GM19023 (cell line): ENCODE data around the gene GALNT9.
"Not testable (repeated sequence)": the region's sequence is repeated elsewhere in the genome, so short reads cannot be mapped to it uniquely, and the experiment has no call there.

ENCODE experiments used
- ATAC-seq: cut with Tn5 transposase; IDR thresholded peaks from one replicate; pipeline ENCODE4 v1.9.1; 2021; ENCODE audit warnings: mild to moderate bottlenecking, moderate library complexity; ENCODE audit not compliant: unreplicated experiment

GALNT9 gene

DNA sequence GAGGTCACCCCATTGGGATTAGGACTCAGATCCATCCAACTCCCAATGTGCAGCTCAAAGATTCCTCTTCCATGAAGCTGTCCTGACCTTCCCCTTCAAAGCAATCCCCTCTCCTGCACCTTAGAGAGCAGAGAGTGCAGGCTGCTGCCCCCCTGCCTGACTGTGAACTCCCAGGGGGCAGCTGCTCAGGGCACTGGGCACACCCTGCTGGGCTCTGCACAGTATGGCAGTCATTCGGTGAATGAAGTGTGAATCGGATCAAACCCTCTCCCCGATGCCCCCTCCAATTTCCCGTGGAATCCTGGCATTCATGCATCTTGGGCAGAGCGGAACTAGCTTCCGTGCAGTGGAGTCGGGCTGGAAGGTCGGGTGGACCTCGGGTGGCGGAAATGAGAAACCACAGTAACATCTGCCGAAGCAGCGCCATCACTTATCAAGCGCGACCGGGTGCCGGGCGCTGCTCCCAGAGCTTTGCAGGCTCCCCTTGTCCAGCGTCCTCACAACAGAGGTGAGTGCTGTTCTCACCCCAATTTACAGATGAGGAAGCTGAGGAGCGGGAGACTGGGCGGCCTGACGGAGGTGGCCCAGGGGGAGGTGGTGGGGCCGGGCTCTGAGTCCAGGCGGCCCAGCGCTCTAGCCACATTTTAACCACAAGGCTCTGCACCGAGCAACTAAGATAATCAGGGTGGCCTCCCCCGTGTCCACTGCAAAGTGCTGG, 14.7 kb downstream of the GALNT9 start:
- ATAC-seq: no peak

DNA sequence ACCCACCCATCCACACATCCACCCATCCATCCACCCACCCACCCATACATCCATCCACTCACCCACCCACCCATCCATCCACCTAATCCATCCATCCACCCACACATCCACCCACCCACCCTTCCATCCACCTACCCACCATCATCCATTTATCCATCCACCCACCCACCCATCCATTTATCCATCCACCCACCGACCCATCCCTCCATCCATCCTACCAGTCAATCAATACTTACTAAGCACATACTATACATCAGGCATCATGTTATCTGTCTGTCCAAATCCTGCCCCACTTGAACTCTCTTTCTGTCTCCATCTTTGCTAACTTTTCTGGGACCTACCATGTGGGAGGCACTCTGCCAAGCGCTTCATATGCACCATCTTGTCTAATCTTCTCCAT, 15.4 kb downstream of the GALNT9 start:
- ATAC-seq: no peak

DNA sequence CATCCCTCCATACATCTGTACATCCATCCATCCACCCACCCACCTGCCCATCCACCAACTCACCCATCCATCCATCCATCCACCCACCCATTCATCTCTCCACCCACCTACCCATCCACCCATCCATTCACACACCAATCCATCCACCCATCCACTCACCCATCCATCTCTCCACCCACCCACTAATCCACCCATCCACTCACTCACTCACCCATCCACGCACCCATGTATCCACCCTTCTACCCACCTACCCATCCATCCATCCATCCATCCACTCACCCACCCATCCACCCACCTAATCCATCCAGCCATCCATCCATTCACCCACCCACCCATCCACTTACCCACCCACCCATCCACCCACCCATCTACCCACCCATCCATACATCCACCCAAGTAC, 16.2 kb downstream of the GALNT9 start:
- no peak for ATAC-seq

DNA sequence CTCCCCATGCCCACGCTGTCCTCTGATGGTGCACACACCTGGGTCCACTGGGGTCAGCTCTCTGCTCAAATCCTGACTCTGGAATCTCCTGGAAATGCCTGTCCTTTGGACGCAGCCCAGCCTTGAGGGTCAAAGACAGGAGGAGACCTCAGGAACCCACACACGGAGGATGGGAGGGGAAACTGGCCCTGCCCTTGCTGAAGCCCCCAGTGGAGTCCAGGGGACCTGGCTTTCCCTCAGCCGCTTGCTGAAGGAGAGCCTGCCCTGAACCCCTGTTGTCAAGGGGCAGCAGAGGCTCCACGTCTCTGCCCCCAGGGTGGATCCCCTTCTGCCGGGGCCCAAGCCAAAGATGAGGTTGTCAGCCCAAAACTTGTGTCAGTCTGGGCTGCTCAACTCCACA, 16.9 kb downstream of the GALNT9 start:
- no peak for ATAC-seq

DNA sequence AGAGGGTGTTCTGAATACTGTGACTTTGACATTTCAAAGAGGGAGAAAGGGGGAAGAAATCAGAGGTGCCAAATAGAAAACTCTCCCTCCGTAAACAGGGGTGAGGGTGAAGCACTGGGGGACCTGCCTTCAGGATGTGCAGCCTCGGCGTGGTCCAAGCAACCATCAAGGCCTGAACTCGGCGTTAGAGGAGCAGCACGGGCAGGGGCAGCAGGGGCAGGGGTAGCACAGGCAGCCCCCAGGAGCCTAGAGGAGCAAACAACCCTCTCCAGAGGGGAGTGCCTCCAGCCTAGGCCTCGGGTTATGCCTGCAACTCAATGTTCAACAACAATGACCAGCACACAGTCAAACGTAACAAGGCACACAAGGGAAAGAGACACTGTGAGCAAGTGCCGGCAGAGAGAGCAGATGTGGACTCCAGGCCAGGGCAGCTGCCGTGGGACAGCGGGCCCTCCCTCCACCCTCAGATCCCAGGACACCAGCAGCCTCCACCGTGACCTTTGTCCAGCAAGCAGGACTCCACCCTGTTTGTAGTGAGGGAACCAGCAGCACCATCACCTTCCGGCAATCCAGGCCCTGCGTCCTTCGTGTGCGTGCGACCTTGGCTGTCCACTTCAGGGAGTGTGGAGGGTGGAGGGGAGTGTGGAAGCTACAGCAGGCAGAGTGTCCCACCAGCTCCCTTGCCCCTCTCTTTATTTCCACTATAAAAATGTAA, 18.0 kb downstream of the GALNT9 start:
- ATAC-seq: no peak

DNA sequence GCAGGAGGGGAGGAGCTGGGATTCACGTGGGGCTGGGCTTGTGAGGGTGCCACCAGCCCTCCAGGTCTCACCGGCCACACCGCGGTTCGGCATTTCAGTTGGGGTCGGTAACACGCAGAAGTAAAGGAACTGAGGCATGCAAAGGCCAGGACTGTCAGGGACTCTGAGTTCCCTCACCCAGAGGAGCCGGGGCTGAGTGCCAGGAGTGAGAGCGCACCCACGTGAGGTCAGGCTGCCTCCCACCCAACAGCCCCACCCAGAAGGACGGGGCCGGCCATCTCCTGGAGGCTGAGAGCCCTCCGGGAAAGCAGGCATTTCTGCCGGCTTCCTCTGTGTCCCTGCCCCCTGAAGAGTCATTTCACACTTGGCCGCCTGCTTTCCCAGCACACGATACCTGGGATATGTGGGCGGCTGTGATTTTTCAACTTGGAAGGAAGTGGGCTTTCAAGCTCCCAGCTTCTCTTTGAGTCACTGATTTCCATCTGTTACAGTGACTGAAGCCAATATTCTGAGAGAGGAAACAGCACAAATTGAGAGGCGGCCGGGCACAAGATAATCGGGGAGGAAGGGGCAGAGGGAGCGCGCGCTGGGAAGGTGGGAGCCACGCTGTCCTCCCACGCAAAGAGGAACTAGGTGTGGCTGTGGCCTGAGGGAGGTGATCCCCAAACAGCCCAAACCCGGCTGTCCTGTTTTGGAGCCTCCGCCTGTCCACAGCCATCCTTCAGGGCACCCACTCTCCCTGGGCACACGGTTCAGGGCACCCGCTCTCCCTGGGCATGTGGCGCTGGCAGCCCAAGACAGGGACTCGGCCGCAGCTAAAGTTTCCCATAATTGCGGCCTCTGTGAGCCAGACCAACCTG, 19.0 kb downstream of the GALNT9 start:
- no peak for ATAC-seq

DNA sequence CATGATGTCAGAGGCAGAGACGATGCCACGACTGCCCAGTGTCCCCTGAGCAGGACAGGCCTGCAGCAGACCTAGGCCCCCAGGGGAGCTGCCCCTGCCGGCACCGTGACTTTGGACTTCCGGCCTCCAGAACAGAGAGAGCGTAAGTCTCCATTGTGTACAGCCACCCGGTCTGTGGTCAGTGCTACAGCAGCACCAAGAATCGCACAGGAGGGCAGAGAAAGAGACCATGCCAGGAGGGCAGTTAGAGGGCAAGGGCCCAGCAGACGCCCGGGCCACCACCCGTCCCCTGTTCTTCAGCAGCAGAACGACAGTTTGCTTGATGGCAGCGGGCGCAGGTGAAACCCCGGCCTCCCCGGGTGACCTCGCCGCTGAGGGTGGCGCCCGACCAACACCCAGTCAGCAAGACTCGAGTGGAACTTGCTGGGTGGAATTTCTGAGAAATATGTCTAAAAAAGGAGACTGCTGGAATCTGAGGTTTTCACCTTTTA, 19.7 kb downstream of the GALNT9 start:
- no peak for ATAC-seq

DNA sequence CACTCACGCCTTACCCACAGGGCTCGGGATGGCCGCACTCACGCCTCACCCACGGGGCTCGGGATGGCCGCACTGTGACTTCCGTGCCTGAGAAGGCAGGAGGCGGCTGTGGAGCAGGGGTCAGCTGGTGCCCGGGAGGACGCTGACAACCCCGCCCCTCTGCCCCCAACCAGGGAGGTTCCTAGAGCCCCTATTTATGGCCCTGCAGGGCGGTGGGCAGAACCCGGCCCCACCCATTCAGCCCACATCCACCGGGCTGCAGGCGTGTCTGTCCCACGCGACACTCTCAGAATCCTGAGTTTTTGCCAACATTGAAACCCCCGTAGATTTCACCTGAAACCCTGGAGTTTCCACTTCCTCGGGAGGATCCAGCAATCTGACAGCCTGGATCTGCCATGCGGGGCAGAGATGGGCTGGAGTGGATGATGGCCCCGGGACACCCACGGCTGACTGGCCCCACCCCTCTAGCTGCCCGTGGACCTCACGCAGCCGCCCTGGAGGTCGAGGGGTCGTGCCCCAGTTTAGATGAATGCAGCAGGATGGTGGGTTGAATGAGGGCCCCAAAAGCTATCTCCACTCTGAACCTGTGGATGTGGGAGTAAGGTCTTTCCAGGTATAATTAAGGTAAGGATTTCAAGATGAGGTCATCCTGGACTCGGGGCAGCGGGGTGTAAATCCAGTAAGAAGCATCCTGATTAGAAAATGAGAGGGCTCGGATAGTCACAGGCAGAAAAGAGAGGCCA, 20.4 kb downstream of the GALNT9 start:
- ATAC-seq: no peak

DNA sequence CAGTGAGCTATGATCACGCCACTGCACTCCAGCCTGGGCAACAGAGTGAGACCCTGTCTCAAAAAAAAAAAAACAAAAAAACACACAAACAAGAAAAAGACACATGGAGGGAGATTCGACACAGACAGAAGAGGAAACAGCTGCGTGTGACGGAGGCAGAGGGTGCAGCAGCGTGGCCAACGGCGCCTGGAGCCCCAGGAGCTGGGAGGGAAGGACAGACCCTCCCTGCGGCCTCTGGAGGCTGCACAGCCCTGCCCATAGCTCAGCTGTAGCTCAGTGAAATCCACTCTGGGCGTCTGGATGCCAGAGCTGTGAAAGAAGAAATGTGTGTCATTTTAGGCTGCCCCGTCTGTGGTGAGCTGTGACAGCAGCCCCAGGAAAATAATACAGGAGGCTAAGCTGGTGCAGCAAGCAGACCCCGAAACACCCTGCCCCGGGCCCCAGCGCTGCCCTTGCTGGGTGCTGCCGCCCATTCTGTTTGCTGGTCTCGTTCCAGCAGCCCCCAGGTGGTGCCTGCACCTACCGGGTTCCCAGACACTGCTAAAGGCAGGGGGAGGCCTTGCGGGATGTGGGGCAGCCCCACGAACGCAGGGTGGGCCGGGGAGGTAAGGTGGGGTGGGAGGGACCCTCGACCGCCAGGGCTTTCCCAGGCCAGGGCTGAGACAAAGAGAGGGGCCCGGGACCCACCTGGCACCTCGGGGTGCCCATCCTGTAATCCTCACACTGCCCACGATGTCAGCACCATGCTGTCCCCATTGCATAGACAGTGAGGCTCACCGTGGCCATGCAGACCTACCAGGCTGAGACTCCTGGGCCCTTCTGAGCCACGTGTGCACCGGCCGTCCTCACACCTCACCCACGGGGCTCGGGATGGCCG, 21.2 kb downstream of the GALNT9 start:
- no peak for ATAC-seq

DNA sequence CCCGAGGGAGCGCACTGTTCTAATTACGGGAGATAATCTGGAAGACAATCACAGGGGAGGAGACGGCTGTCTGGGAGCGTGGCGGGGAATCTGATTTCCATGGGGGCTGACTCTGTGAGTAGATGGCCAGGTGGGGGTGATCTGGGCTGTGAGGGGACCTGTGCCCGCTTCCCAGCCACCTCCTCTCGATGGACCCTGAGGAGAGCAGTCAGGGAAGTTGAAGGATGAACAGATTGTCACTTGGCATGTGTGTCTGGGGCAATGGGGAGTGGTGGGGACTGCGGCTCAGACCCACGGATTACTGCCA, 22.6 kb downstream of the GALNT9 start:
- no peak for ATAC-seq

DNA sequence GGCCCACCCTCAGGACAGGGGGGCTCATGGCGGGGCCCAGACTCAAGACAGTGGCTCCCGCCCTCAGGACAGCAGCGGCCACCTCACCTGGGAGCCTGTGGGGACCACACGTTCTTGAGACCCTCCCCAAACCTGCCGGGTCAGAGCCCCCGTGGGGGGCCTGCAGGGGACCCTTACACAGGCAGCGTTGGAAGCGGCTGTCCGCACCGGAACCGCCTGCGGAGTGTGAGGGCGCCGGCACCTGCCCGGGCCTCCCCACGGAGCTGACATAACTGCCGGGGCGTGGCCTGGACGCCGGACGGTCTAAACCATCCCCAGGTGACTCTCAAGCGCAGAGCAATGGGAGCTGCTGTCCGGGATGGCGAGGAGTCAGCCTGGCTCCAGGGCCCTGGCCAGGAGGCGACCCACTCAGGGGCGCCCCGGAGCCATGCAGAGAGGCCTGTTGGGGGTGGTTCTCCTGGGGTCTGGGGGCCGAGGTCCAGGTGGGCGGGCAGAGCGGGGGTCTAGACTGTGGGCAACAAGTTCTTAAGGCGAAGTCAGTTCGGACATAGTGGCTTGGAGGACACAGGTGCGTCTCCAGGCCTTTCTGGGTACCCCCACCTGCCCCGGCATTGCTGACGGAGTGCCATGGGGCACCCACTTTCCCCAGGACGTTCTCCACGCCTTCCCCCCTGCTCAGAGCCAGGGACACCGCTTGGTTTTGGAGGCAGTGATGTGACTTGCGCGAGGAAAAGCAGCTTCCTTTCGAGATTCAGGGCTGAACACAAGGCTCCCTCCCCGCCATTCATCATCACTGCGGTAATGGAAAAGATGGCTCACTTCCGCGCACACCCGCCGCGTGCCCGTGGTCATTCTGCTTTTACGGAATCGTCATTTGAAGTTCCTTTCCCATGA, 23.2 kb downstream of the GALNT9 start:
- no peak for ATAC-seq

DNA sequence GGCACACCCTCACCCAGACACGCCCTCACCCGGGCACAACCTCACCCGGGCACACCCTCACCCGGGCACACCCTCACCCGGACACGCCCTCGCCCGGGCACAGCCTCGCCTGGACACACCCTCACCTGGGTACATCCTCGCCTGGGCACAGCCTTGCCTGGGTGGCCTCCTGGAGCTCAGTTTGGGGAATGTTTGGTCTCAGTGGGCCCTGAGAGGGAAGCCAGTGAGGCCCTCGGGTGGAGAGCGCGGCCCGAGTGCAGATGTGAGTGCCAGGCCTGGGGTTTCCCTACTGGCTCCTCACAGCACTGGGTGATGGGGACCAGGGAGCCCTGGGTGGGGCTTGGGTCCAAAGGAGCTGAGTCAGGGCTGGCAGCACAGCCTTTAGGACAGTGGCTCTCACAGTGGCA, 23.8 kb downstream of the GALNT9 start:
- ATAC-seq: no peak

DNA sequence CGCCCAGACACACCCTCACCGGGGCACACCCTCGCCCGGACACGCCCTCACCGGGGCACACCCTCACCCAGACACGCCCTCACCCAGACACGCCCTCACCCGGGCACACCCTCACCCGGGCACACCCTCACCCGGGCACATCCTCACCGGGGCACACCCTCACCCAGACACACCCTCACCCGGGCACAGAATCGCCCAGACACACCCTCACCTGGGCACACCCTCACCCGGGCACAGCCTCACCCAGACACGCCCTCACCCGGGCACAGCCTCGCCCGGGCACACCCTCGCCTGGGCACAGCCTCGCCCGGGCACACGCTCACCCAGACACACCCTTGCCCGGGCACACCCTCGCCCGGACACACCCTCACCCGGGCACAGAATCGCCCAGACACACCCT, 24.5 kb downstream of the GALNT9 start:
- not testable (repeated sequence) for ATAC-seq

DNA sequence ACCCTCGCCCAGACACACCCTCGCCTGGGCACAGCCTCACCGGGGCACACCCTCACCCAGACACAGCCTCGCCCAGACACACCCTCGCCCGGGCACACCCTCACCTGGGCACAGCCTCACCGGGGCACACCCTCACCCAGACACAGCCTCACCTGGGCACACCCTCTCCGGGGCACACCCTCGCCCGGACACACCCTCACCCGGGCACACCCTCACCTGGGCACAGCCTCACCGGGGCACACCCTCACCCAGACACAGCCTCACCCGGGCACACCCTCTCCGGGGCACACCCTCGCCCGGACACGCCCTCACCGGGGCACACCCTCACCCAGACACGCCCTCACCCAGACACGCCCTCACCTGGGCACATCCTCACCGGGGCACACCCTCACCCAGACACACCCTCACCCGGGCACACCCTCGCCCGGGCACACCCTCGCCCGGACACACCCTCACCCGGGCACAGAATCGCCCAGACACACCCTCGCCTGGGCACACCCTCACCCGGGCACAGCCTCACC, 25.5 kb downstream of the GALNT9 start:
- not testable (repeated sequence) for ATAC-seq

DNA sequence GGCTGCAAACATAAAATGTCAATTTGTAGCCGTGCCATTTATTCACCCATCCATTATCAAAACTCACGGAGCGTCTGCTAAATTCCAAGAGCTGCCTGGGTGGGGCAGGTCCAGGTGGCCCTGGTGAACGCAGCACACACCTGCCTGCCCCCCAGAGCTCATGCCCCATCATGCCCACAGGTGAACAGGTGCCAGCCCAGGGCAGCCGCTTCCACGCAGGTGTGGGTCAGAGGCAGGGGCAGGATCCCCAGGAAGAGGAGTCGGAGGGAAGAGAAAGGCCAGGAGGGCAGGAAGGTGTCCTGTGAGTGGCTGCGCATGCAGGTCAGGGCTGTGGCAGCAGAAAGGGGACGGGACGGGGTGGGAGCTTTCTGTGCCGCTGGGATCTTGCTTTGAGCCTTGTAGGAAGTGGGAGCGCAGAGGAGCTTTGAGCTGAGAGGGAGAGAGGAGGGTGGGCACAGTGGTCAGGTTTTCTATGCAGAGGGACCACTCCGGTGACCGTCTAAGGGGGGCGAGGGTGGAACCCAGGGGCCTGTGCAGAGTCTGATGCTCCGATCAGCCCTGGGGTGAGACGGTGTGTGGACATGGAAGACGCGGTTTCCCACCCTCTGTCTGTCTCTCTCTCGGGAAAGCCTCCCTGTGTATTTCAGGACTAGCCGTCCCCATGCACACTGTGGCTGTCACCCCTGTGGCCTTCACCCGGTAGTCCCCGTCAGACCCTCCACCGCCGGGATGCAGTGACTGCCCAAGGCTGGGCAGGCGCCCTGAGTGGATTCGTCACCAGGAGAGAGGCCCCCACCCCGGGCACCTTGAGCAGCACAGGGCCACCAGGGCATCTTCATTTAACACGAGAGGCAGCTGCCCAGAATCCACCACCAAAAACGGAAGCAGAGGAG, 26.7 kb downstream of the GALNT9 start:
- no peak for ATAC-seq

DNA sequence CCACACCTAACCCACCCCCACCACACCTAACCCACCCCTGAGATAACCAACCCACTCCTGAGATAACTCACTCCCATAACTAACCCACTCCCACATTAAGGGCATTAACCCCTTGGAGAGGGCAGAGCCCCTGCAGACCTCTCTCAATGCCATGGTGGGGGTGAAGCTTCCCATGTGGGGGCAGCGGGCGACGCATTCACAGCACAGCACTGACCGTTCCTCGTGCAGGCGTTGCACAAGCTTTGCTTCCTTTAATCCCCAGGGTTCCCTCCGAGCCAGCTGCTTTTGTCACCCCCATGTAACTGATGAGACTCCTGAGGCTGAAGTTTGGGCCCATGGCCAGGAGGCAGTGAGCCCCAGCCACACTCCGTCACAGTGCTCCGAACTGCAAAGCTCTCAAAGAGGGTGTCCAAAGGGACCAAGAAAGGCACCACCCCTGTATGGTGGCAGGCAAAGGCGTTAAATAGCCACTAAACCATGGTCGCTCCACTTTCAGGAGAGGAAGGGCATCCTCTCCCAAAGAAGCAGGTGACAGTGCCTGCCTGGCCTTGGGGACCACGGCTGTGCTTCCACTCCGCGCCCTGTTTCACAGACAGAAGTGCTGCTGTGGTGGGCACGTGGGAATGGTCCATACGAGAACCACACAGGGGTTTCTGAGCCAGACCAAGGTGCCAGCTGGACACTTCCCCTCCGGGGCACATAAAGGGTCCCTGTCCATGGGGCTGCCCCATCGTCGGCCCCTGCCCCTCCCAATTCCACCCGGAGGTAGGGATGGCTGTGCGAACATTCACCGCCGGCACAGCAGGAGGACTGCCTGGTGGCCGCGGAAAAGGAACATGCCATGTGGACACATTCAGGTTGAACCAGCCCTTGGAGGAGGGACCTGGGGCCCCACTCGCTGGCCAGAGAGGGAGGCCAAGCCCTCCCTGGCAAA, 28.3 kb downstream of the GALNT9 start:
- no peak for ATAC-seq

DNA sequence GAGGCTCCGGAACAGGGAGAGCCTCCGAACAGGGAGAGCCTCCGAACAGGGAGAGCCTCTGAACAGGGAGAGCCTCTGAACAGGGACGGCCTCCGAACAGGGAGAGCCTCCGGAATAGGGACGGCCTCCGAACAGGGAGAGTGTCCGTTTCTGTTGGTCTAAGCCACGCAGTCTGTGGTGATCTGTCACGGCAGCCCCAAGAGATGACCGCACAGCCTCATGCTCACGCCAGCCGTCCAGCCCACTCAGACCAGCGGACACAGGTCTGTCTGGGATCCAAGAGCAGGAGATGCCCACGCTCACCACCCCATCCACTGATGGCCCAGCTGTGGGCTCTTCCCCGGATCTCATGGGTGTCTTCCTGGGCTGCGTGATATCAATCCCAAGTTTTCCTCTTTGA, 33.3 kb downstream of the GALNT9 start:
- no peak for ATAC-seq
